ENCODE results near the gene UNC93A. TPM values are rescaled to one million over a fixed set of nuclear protein-coding genes. Genes with fewer than 3 reads are reported as not detected.
"Not testable (repeated sequence)": the region's sequence is repeated elsewhere in the genome, so short reads cannot be mapped to it uniquely, and the experiment has no call there.

Gene UNC93A
- total and polyA plus RNA-seq, 9 donors, result 0.39 to 2.8 TPM; not detected in 7

DNA sequence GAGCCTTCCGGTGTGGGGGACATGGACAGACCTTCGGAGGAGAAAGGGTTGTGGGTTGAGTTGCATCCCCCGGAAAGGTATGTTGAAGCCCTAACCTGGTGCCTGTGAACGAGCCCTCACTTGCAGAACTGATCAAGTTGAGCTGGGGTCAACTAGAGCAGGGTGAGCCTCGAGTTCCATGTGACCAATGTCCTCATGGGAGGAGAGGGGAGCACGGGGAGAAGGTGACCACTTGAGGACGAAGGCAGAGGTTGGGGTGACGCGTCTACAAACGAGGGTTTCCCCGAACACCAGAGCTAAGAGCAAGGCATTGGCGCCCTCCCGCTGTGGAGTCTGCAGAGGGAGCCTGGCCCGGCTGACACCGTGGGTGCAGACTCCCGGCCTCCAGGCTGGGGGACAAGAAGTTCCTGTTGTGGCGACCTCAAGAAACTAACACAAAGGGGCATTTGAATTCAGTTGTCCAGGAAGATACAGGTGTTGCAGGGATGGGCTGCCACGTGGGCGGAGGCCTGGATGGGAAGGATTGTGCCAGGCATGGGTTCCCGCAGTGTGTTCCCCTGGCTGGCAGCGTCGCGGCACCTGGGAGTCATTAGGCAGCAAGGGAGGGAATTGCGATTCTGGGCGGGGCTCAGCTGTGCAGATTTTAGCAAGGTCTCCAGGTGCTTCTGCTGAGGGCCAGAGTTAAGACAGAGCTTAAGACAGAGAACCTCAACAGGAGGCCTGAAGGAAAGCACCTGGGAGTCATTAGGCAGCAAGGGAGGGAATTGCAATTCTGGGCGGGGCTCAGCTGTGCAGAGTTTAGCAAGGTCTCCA lies 20.4 kb upstream of the UNC93A start:
- Histone ChIP-seq H3K4me1 (ENCODE audit: control insufficient read depth, insufficient read depth, low read length) (peaks cover 2% of the 10 kb centered on the region), H3K27me3 (ENCODE audit: control insufficient read depth, insufficient read depth, low read length) (no peaks in the 10 kb centered on the region), H3K27ac (ENCODE audit: low read length) (no peak overlapping the region), H3K36me3 (ENCODE audit: control insufficient read depth, insufficient read depth, low read length) (no peaks in the 10 kb centered on the region), H3K4me3 (ENCODE audit: low read length) (no peak overlapping the region), H3K9me3 (replicated peaks; ENCODE audit: control insufficient read depth, low read depth, low read length) (no peaks in the 10 kb centered on the region)
- no peak for DNase-seq
- WGBS (ENCODE audit: insufficient coverage), result 87% methylated on average over 21 of the region's 26 CpGs

DNA sequence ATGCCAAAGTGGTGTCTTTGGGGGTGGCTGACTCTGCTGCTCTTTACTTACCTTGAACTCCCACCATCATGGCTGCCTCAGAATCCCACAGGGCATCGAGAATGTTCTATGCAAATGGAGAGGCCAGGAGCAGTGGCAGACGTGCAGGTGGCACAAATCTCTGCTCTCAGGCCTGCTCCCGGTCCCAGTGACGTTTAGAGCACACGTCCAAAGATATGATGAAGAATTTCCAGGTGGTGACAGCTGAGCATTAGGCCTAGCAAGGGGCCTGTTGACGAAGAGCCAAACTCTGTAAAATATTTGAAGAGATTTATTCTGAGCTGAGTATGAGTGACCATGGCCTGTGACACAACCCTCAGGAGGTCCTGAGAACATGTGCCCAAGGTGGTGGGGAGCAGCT lies 19.0 kb upstream of the UNC93A start:
- Histone ChIP-seq H3K27ac (ENCODE audit: low read length) (no peak overlapping the region), H3K36me3 (ENCODE audit: control insufficient read depth, insufficient read depth, low read length) (no peaks in the 10 kb centered on the region), H3K4me3 (ENCODE audit: low read length) (no peak overlapping the region), H3K27me3 (ENCODE audit: control insufficient read depth, insufficient read depth, low read length) (no peaks in the 10 kb centered on the region), H3K4me1 (ENCODE audit: control insufficient read depth, insufficient read depth, low read length) (no peaks in the 10 kb centered on the region), H3K9me3 (replicated peaks; ENCODE audit: control insufficient read depth, low read depth, low read length) (no peaks in the 10 kb centered on the region)
- no peak for DNase-seq
- WGBS (ENCODE audit: insufficient coverage), result 74% methylated on average over 5 of the region's 6 CpGs

DNA sequence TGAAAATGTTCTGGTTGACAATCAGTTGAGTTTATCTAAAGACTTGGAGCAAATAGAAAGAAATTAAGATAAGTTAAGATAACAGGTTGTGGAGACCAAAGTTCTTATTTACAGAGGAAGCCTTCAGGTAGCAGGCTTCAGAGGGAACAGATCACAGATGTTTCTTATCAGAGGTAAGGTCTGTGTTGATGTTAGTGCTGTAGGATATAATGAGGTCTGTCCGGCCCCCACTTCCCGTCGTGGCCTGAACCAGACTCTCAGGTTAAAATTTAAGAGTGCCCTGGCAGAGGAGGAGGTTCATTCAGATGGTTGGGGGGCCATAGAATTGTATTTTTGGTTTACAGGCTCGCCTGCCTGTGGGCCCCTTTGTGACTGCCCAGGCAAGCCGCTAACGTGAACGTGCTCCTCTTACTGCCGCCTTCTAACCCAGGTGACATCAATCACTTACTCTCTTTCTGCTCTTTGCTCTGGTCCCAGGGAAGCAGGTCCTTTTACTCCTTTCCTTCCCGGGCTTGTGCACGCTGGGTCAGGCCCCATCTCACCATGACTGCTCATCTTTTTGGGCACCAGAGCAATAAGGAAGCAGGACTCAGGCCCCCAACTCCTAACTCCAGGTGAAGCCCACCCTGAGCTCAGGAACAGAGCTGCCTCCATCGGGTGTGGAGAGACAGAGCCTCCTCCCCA lies 18.3 kb upstream of the UNC93A start:
- H3K4me3 ChIP-seq (ENCODE audit: low read length), result no peak overlapping the region
- H3K27ac ChIP-seq (ENCODE audit: low read length), result no peak overlapping the region
- H3K9me3 ChIP-seq (replicated peaks; ENCODE audit: control insufficient read depth, low read depth, low read length), result no peaks in the 10 kb centered on the region
- 56% methylated on average over 10 of the region's 11 CpGs for WGBS (ENCODE audit: insufficient coverage)
- no peaks in the 10 kb centered on the region for H3K27me3 ChIP-seq (ENCODE audit: control insufficient read depth, insufficient read depth, low read length)
- no peak for DNase-seq
- H3K4me1 ChIP-seq (ENCODE audit: control insufficient read depth, insufficient read depth, low read length), result no peaks in the 10 kb centered on the region
- H3K36me3 ChIP-seq (ENCODE audit: control insufficient read depth, insufficient read depth, low read length), result no peaks in the 10 kb centered on the region

DNA sequence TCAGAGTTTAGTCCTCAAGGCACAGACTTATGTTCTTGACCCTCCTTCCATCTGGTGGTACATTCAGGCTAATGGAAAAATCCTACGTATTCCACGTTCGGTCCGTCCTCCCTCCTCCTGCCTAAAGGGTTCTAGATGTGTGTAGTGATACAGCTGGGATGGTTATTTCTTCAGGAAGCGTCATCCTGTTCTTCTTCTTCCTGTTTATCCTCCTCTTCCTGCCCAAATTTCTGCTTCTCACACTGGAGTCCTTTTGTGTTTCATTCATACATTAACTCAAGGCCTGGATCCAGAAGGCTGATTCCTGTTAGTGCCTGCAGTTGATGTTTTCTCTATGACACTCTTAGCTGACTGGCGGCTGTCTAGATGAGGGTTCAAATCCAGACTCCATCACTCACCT lies 16.8 kb upstream of the UNC93A start:
- no peak overlapping the region for H3K4me3 ChIP-seq (ENCODE audit: low read length)
- DNase-seq, result no peak
- no peaks in the 10 kb centered on the region for H3K36me3 ChIP-seq (ENCODE audit: control insufficient read depth, insufficient read depth, low read length)
- no peak overlapping the region for H3K27ac ChIP-seq (ENCODE audit: low read length)
- H3K27me3 ChIP-seq (ENCODE audit: control insufficient read depth, insufficient read depth, low read length), result no peaks in the 10 kb centered on the region
- H3K4me1 ChIP-seq (ENCODE audit: control insufficient read depth, insufficient read depth, low read length), result no peaks in the 10 kb centered on the region
- H3K9me3 ChIP-seq (replicated peaks; ENCODE audit: control insufficient read depth, low read depth, low read length), result no peaks in the 10 kb centered on the region
- WGBS (ENCODE audit: insufficient coverage), result 60% methylated on average over 1 of the region's 6 CpGs

DNA sequence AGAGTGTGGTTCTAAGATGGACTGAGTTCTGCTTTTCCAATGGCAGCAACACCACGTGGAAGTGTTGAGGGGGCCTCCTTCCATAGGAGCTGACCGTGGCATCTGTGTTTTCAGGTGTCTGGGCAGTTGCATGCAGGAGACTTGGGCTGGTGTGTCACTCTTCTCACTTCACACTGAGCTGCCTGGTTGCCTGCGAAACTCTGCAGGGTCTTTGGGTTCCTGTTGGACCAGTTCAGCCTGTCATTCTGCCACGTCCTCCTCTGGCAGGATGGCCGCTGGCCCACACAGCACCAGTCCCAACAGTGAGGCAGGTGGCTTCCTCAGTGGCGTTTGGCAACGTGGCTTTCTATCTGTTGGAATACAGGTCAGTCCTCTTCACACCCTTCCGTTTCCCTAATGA lies 16.1 kb upstream of the UNC93A start:
- WGBS (ENCODE audit: insufficient coverage), result 81% methylated on average over 8 of the region's 8 CpGs
- H3K27ac ChIP-seq (ENCODE audit: low read length), result no peak overlapping the region
- H3K36me3 ChIP-seq (ENCODE audit: control insufficient read depth, insufficient read depth, low read length), result no peaks in the 10 kb centered on the region
- no peak for DNase-seq
- no peaks in the 10 kb centered on the region for H3K4me1 ChIP-seq (ENCODE audit: control insufficient read depth, insufficient read depth, low read length)
- H3K9me3 ChIP-seq (replicated peaks; ENCODE audit: control insufficient read depth, low read depth, low read length), result no peaks in the 10 kb centered on the region
- no peaks in the 10 kb centered on the region for H3K27me3 ChIP-seq (ENCODE audit: control insufficient read depth, insufficient read depth, low read length)
- H3K4me3 ChIP-seq (ENCODE audit: low read length), result no peak overlapping the region

DNA sequence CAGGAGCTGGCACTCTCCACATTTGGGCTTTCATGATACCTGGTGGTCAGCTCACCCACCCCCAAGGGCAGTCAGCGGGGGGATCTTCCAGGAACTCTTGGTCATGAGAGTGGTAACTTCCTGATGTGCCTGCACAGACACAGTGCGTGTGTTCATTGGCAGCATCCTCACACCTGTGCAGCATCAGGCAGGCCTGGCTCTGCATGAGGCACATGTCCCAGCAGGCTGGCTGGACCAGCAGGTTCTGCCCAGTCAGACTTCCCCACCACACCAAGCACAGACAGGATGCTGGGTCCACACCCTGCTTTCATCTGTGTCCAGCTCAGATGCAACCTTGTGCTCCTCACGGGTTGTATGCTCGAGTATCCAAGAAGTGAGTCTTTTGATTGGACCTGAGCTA lies 15.7 kb upstream of the UNC93A start:
- H3K4me3 ChIP-seq (ENCODE audit: low read length), result no peak overlapping the region
- no peak for DNase-seq
- no peaks in the 10 kb centered on the region for H3K4me1 ChIP-seq (ENCODE audit: control insufficient read depth, insufficient read depth, low read length)
- no peak overlapping the region for H3K27ac ChIP-seq (ENCODE audit: low read length)
- H3K27me3 ChIP-seq (ENCODE audit: control insufficient read depth, insufficient read depth, low read length), result peaks cover under 1% of the 10 kb centered on the region
- no peaks in the 10 kb centered on the region for H3K36me3 ChIP-seq (ENCODE audit: control insufficient read depth, insufficient read depth, low read length)
- no peaks in the 10 kb centered on the region for H3K9me3 ChIP-seq (replicated peaks; ENCODE audit: control insufficient read depth, low read depth, low read length)
- 77% methylated on average over 4 of the region's 4 CpGs for WGBS (ENCODE audit: insufficient coverage)

DNA sequence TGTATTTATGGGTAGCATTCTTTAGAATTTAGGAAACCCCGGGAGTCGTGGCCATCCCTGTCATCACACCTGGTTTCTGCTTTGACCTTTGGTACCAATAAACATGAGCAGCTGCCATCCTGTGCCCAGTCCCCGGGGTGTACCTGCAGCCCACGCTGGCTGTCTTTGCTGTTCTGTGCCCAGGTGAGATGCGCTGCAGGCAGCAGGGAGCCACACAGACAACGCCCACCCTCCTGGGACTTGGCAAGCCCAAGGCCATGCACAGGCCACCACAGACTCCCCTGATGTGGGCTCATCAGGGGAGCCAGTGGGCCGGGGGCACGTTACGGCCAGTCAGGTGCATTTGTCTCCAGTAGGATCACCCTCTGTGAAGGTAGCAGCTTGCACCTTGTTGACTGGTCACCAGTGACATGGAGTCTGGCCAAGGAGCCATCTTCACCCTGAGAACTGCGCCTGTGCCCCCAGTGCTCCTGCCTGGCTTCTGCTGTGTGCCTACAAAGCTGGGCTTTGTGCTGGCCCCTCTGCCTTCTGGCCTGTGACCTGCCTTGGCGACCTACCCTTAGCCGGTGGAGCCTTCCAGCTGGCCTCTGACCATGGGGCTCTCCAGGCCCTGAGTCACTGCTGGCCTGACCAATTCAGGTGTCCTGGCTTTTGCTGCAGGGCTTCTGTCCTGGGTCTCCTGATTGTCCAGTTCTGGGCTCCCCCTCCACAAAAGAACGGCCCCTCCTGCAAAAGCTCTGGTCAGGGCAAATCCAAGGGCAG lies 14.2 kb upstream of the UNC93A start:
- WGBS (ENCODE audit: insufficient coverage), result 76% methylated on average over 13 of the region's 13 CpGs
- Histone ChIP-seq H3K27me3 (ENCODE audit: control insufficient read depth, insufficient read depth, low read length) (peaks cover 2% of the 10 kb centered on the region), H3K4me1 (ENCODE audit: control insufficient read depth, insufficient read depth, low read length) (no peaks in the 10 kb centered on the region), H3K36me3 (ENCODE audit: control insufficient read depth, insufficient read depth, low read length) (no peaks in the 10 kb centered on the region), H3K27ac (ENCODE audit: low read length) (no peak overlapping the region), H3K4me3 (ENCODE audit: low read length) (no peak overlapping the region), H3K9me3 (replicated peaks; ENCODE audit: control insufficient read depth, low read depth, low read length) (no peaks in the 10 kb centered on the region)
- no peak for DNase-seq

DNA sequence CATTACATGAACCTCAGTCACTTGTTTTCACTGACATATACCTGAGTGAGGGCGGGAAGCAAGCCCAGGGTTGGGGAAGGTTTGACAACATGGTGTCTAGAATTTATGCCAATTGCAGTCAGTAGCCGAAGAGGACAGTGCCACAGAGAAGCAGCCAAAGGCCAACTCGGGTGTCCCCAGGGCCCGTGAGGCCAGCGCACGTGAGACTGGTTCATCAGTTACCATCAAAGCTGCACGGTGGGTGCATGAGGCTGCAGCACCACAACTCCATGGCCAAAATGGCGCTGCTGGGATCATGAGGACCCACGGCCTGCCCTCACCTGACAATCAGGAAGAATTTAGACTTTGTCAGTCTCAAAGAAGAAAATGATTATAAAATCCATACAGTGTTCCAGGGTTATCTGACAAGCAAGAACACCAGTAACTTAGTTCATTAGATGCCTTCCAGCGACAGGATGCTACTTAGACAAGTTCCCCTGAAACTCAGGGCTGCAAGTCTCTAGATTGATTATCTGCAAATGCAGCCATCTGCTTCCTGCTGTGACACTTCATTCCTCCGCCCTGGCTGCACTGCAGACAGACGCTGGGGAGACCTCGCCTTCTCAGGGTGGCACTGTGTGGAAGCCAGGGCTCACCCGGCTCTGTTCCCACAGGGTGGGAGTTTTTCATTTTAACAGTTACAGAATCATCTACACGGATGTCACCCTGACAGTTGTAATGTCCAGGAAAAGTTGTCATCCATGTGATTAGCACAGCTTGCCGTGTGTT lies 12.8 kb upstream of the UNC93A start:
- WGBS (ENCODE audit: insufficient coverage), result 83% methylated on average over 7 of the region's 16 CpGs
- DNase-seq; H3K9me3 ChIP-seq (replicated peaks; ENCODE audit: control insufficient read depth, low read depth, low read length); H3K4me1 ChIP-seq (ENCODE audit: control insufficient read depth, insufficient read depth, low read length); H3K4me3 ChIP-seq (ENCODE audit: low read length); H3K36me3 ChIP-seq (ENCODE audit: control insufficient read depth, insufficient read depth, low read length); H3K27me3 ChIP-seq (ENCODE audit: control insufficient read depth, insufficient read depth, low read length); H3K27ac ChIP-seq (ENCODE audit: low read length): not testable (repeated sequence)

DNA sequence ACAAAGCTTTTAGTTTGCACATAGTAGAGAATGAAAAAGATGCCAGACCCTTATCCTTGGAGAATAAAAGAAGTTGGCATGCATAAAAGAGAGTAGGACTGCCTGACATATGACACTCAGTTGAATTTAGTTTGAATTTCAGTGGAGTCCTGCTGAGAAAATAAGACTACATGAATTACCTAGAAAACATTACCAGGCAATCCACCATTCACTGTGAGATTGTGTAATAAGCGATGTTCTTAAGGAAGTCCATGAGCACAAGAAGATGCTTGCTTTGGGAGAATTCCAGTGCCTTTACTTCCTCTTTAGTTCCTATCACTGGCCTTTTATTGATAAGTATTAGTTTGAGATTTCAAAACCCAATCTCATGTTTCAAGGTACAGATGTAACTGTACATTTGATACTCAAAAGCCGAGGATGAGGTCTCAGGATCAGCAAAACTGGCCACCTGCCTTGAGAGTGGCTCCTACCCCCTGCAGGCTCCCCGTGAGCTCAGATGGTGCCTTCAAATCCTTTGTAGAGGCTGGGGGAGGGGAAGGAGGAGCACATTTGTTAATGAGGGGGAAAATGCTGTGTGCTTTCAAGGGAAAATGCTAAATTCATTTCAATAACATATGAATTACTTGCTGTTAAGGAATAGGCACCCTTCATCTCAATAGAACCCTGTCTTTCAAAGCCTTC lies 11.2 kb upstream of the UNC93A start:
- H3K4me1 ChIP-seq (ENCODE audit: control insufficient read depth, insufficient read depth, low read length), result no peaks in the 10 kb centered on the region
- H3K4me3 ChIP-seq (ENCODE audit: low read length), result no peak overlapping the region
- no peaks in the 10 kb centered on the region for H3K36me3 ChIP-seq (ENCODE audit: control insufficient read depth, insufficient read depth, low read length)
- peaks cover 2% of the 10 kb centered on the region for H3K27me3 ChIP-seq (ENCODE audit: control insufficient read depth, insufficient read depth, low read length)
- no peaks in the 10 kb centered on the region for H3K9me3 ChIP-seq (replicated peaks; ENCODE audit: control insufficient read depth, low read depth, low read length)
- no peak overlapping the region for H3K27ac ChIP-seq (ENCODE audit: low read length)
- 0% methylated on average over 1 of the region's 3 CpGs for WGBS (ENCODE audit: insufficient coverage)
- DNase-seq, result no peak

Measured in muscle of leg (tissue), 11 donors.